Ovary (tissue), 3 donors: ENCODE results near the gene LPAR5.

ENCODE experiments used
- CTCF ChIP-seq, 3 donors: fragments of 450-650 bp in 2 of 3; fragments of 200-600 bp in 1 of 3; IDR thresholded peaks; one replicate each; pipeline versions ENCODE4 v1.5.1 to v1.8.0; 2016 to 2022; ENCODE audit warnings: antibody characterized with exemption in 3 of 3, mild to moderate bottlenecking in 1 of 3
- EP300 ChIP-seq: sonication (generic); formaldehyde crosslinking; IDR thresholded peaks from one replicate; pipeline ENCODE4 v1.6.1; 2017; ENCODE audit warnings: antibody characterized with exemption
- POLR2A ChIP-seq: fragments of 450-650 bp; IDR thresholded peaks from one replicate; pipeline ENCODE4 v1.6.1; 2017; ENCODE audit warnings: antibody characterized with exemption, mild to moderate bottlenecking, moderate library complexity
- donor health status: DM: no; HTN: no; CAD: no.

GRCh38 chr12:6652391-6652790 is 16.6 kb upstream of the LPAR5 start:
- no peak for TF ChIP-seq CTCF (IDR thresholded peaks at IDR 0.05)
- TF ChIP-seq POLR2A, result no peak
- no peak for TF ChIP-seq EP300
